ENCODE measurements around the gene IQCE.
A peak's percentile ranks its signal among the peaks of the same experiment; 100 is the strongest.

Gene IQCE

GRCh38 chr7:2641406-2642393, 82.9 kb downstream of the IQCE start:
- no peak for DNase-seq (ENCODE audit: extremely low read depth in 1 of 2, low read depth in 1 of 2)

GRCh38 chr7:2643386-2644219, 84.8 kb downstream of the IQCE start:
- no peak for DNase-seq (ENCODE audit: extremely low read depth in 1 of 2, low read depth in 1 of 2)

GRCh38 chr7:2644220-2644561, 85.4 kb downstream of the IQCE start:
- DNase-seq (ENCODE audit: extremely low read depth in 1 of 2, low read depth in 1 of 2): no peak

GRCh38 chr7:2644562-2645273, 85.9 kb downstream of the IQCE start:
- DNase-seq (ENCODE audit: extremely low read depth in 1 of 2, low read depth in 1 of 2): no peak

GRCh38 chr7:2645274-2645868, 86.6 kb downstream of the IQCE start:
- DNase-seq (ENCODE audit: extremely low read depth in 1 of 2, low read depth in 1 of 2): peak; percentile 41 to 46

- no peak for DNase-seq (ENCODE audit: extremely low read depth in 1 of 2, low read depth in 1 of 2)
Observed at GRCh38 chr7:2646336-2646679, 87.5 kb downstream of the IQCE start.

GRCh38 chr7:2646680-2647571, 88.1 kb downstream of the IQCE start:
- no peak for DNase-seq (ENCODE audit: extremely low read depth in 1 of 2, low read depth in 1 of 2)

- no peak for DNase-seq (ENCODE audit: extremely low read depth in 1 of 2, low read depth in 1 of 2)
Observed at GRCh38 chr7:2647594-2648172, 88.9 kb downstream of the IQCE start.

- DNase-seq (ENCODE audit: extremely low read depth in 1 of 2, low read depth in 1 of 2): no peak
Observed at GRCh38 chr7:2649139-2649838, 90.5 kb downstream of the IQCE start.

- no peak for DNase-seq (ENCODE audit: extremely low read depth in 1 of 2, low read depth in 1 of 2)
Observed at GRCh38 chr7:2649991-2650390, 91.2 kb downstream of the IQCE start.

- no peak for DNase-seq (ENCODE audit: extremely low read depth in 1 of 2, low read depth in 1 of 2)
Observed at GRCh38 chr7:2650451-2650850, 91.7 kb downstream of the IQCE start.

GRCh38 chr7:2651336-2651735, 92.6 kb downstream of the IQCE start:
- DNase-seq (ENCODE audit: extremely low read depth in 1 of 2, low read depth in 1 of 2): no peak

- DNase-seq (ENCODE audit: extremely low read depth in 1 of 2, low read depth in 1 of 2): no peak
Observed at GRCh38 chr7:2651847-2652735, 93.3 kb downstream of the IQCE start.

- DNase-seq (ENCODE audit: extremely low read depth in 1 of 2, low read depth in 1 of 2): no peak
Observed at GRCh38 chr7:2652736-2653060, 93.9 kb downstream of the IQCE start.

GRCh38 chr7:2654059-2654458, 95.3 kb downstream of the IQCE start:
- DNase-seq (ENCODE audit: extremely low read depth in 1 of 2, low read depth in 1 of 2): no peak

- no peak for DNase-seq (ENCODE audit: extremely low read depth in 1 of 2, low read depth in 1 of 2)
Observed at GRCh38 chr7:2655870-2656614, 97.3 kb downstream of the IQCE start.

GRCh38 chr7:2657208-2657607, 98.4 kb downstream of the IQCE start:
- no peak for DNase-seq (ENCODE audit: extremely low read depth in 1 of 2, low read depth in 1 of 2)
